BJ (cell line): ENCODE results near the gene WFDC6. TPM values are rescaled to one million over a fixed set of nuclear protein-coding genes. Genes with fewer than 3 reads are reported as not detected.

Experiments
- CTCF ChIA-PET: fragments of 350-600 bp; formaldehyde crosslinking; extraction: SDS; loops from one replicate; lab custom pipeline; 2021; ENCODE audit warnings: antibody characterized with exemption, inconsistent platforms; lab: Yijun Ruan, JAX
- POLR2A ChIA-PET: fragments of 300-600 bp; sonication (Branson Sonifier 250); formaldehyde crosslinking; extraction: SDS; loops from one replicate; lab custom pipeline; 2021; ENCODE audit warnings: antibody characterized with exemption; lab: Charles Lee
- DNase-seq: peaks from one replicate; pipeline ENCODE4 v3.0.0-alpha.2; 2011; ENCODE audit warnings: low read depth
- H3K27me3 ChIP-seq: 2 replicates; pipeline ENCODE4 v1.6.0; 2011; ENCODE audit warnings: low read length; ENCODE audit not compliant: control insufficient read depth, insufficient read depth
- H3K36me3 ChIP-seq: 2 replicates; pipeline ENCODE4 v1.5.1; 2011; ENCODE audit warnings: low read length; ENCODE audit not compliant: control insufficient read depth, insufficient read depth
- H3K4me3 ChIP-seq: 2 replicates; pipeline ENCODE4 v1.5.1; 2011; ENCODE audit warnings: low read depth, mild to moderate bottlenecking, control low read depth, low read length
- CTCF ChIP-seq: IDR thresholded peaks from 2 replicates; pipeline ENCODE4 v1.5.1; 2011; ENCODE audit warnings: low read depth, mild to moderate bottlenecking, control low read depth, inconsistent platforms, low read length, moderate library complexity; ENCODE audit not compliant: insufficient read depth
- polyA plus RNA-seq: library from polyadenylated mRNA; depleted of rRNA; stranded (reverse); fragments of >200 nt; gene quantifications from 2 replicates; pipeline ENCODE4 v1.2.3, GENCODE V29; 2011

The WFDC6 gene
- polyA plus RNA-seq, 1 experiment = not detected

GRCh38 chr20:45547206-45547770 is 8.0 kb upstream of the WFDC6 start, which contains the start of gene EPPIN:
Gene EPPIN, minus strand, starts transcription at chr20:45547401. Its CDS starts 44 bp downstream, at chr20:45547357.
- ChIA-PET POLR2A (no interaction called here), CTCF (interaction anchor here (2.0 to 2.4 kb wide), 2 partner anchors 13 to 224 kb away, joined by 4 to 31 read pairs; no protein-coding TSS in a partner anchor)
- Histone ChIP-seq H3K36me3 (no peaks in the 10 kb centered on the region), H3K4me3 (no peak within 1 kb of the TSS), H3K27me3 (peaks cover 2% of the 10 kb centered on the region; the same call in 1 of the 2 replicates)
- no peak for DNase-seq
- TF ChIP-seq CTCF = no peak

- peak; percentile 40 for TF ChIP-seq CTCF
- POLR2A ChIA-PET = no interaction called here
Observed at GRCh38 chr20:45545754-45546453, 6.6 kb upstream of the WFDC6 start.

GRCh38 chr20:45545351-45545750 is 6.1 kb upstream of the WFDC6 start:
- Histone ChIP-seq H3K27me3 (peaks cover 2% of the 10 kb centered on the region; the same call in 1 of the 2 replicates), H3K36me3 (no peaks in the 10 kb centered on the region), H3K4me3 (no peak overlapping the region)
- no peak for DNase-seq
- ChIA-PET POLR2A (no interaction called here), CTCF (interaction anchor here (0.6 to 1.6 kb wide), 3 partner anchors 39 to 323 kb away, joined by 3 to 28 read pairs (median 3); no protein-coding TSS in a partner anchor)
- TF ChIP-seq CTCF = no peak

More at GRCh38 chr20:45545754-45546453, 6.6 kb upstream of the WFDC6 start:
- H3K27me3 ChIP-seq = peaks cover 2% of the 10 kb centered on the region; the same call in 1 of the 2 replicates
- CTCF ChIA-PET = interaction anchor here (0.6 to 1.6 kb wide), 3 partner anchors 40 to 322 kb away, joined by 3 to 28 read pairs (median 3); no protein-coding TSS in a partner anchor
- DNase-seq = no peak
- no peaks in the 10 kb centered on the region for H3K36me3 ChIP-seq
- H3K4me3 ChIP-seq = no peak overlapping the region

DNA sequence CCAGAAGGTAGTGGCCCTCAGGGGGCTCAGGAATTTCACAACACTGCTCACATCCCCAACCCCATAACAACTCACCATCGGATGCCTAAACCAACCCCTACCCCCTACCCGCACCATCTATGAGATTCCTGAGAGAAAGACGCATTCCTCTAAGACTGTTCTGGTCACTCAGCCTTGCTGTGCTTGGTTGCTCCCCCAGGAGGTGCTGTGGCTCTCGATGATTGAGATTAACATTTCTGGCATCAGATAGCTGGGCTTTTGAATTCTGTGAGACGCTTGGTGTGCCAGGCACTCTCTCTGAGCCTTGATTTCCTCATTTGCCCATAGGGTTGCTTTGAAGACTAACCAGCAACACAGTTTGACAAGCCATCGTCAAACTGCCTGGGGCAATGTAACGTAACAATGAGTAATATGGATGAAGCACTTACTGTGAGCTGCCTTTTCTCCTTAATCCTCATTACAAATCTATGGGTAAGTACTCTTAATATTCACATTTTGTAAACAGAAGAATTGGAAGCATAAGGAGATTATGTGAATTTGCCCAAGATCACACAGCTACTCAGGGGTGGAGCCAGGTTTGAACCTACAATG is 978 bp downstream of the WFDC6 start:
- no peak for TF ChIP-seq CTCF
- no peak for DNase-seq
- ChIA-PET CTCF (interaction anchor here (1.6 kb wide), 1 partner anchor 233 kb away, joined by 12 read pairs; no protein-coding TSS in a partner anchor), POLR2A (no interaction called here)
- H3K4me3 ChIP-seq = no peak overlapping the region
- H3K27me3 ChIP-seq = peaks cover 2% of the 10 kb centered on the region; the same call in 1 of the 2 replicates
- H3K36me3 ChIP-seq = no peaks in the 10 kb centered on the region

- ChIA-PET CTCF (no interaction called here), POLR2A (no interaction called here)
- H3K27me3 ChIP-seq = no peaks in the 10 kb centered on the region
- H3K4me3 ChIP-seq = no peak overlapping the region
- no peak for DNase-seq
- TF ChIP-seq CTCF = no peak
- H3K36me3 ChIP-seq = no peaks in the 10 kb centered on the region
Observed at GRCh38 chr20:45527294-45527693, 12.0 kb downstream of the WFDC6 start.
